Neural progenitor cell (in vitro differentiated cells): ENCODE data around the gene STEAP1B. TPM values are rescaled to one million over a fixed set of nuclear protein-coding genes. Genes with fewer than 3 reads are reported as not detected.

Experiments
- DNase-seq: peaks from one replicate; pipeline ENCODE4 v3.0.0-alpha.2; 2016; ENCODE audit warnings: low spot score
- H2AFZ ChIP-seq: fragments of 200-600 bp; sonication (generic); replicated peaks from 2 replicates; pipeline ENCODE4 v1.6.1; 2016; ENCODE audit warnings: antibody characterized with exemption
- H3F3A ChIP-seq: fragments of 200-600 bp; sonication (generic); 2 replicates; pipeline ENCODE4 v1.6.1; 2016; ENCODE audit warnings: antibody characterized with exemption, low read depth
- H3K27ac ChIP-seq: fragments of 200-600 bp; sonication (generic); 2 replicates; pipeline ENCODE4 v1.5.1; 2016; ENCODE audit warnings: mild to moderate bottlenecking
- H3K27me3 ChIP-seq: fragments of 200-600 bp; sonication (generic); 2 replicates; pipeline ENCODE4 v1.6.1; 2016; ENCODE audit warnings: mild to moderate bottlenecking, moderate library complexity
- H3K36me3 ChIP-seq: fragments of 200-600 bp; sonication (generic); 2 replicates; pipeline ENCODE4 v1.5.1; 2016
- H3K4me1 ChIP-seq: fragments of 200-600 bp; sonication (generic); 2 replicates; pipeline ENCODE4 v1.6.1; 2016; ENCODE audit warnings: mixed run types
- H3K4me2 ChIP-seq: fragments of 200-600 bp; sonication (generic); 2 replicates; pipeline ENCODE4 v1.6.1; 2016
- H3K4me3 ChIP-seq: fragments of 200-600 bp; sonication (generic); 2 replicates; pipeline ENCODE4 v1.5.1; 2016
- H3K79me2 ChIP-seq: fragments of 200-600 bp; sonication (generic); 2 replicates; pipeline ENCODE4 v1.6.1; 2016; ENCODE audit warnings: low read depth
- H3K9ac ChIP-seq: fragments of 200-600 bp; sonication (generic); 2 replicates; pipeline ENCODE4 v1.6.1; 2016
- H3K9me3 ChIP-seq: fragments of 200-600 bp; sonication (generic); 2 replicates; pipeline ENCODE4 v1.5.1; 2016; ENCODE audit warnings: low read depth
- H4K20me1 ChIP-seq: fragments of 200-600 bp; sonication (generic); 2 replicates; pipeline ENCODE4 v1.6.1; 2016; ENCODE audit warnings: low read depth
- H3K27ac Mint-ChIP-seq: 3 replicates; pipeline ENCODE4 v1.8.0; 2021; ENCODE audit warnings: mixed read lengths
- H3K27me3 Mint-ChIP-seq: 2 replicates; pipeline ENCODE4 v1.8.0; 2022; ENCODE audit warnings: low read depth, mild to moderate bottlenecking, inconsistent platforms, moderate library complexity, mixed read lengths; ENCODE audit not compliant: insufficient read depth
- H3K36me3 Mint-ChIP-seq: 3 replicates; pipeline ENCODE4 v1.8.0; 2021; ENCODE audit warnings: mixed read lengths
- H3K4me1 Mint-ChIP-seq: 3 replicates; pipeline ENCODE4 v1.8.0; 2021; ENCODE audit warnings: mixed read lengths
- H3K4me3 Mint-ChIP-seq: 3 replicates; pipeline ENCODE4 v1.8.0; 2021; ENCODE audit warnings: mild to moderate bottlenecking, moderate library complexity, mixed read lengths
- H3K9me3 Mint-ChIP-seq: 3 replicates; pipeline ENCODE4 v1.8.0; 2020; ENCODE audit warnings: mixed read lengths
- CTCF ChIP-seq: fragments of 200-600 bp; sonication (generic); IDR thresholded peaks from 2 replicates; pipeline ENCODE4 v1.5.1; 2017; ENCODE audit warnings: antibody characterized with exemption, mild to moderate bottlenecking
- EZH2 ChIP-seq: fragments of 200-600 bp; sonication (generic); IDR thresholded peaks from 2 replicates; pipeline ENCODE4 v1.6.1; 2017; ENCODE audit warnings: antibody characterized with exemption, mild to moderate bottlenecking, moderate library complexity
- EZH2phosphoT487 ChIP-seq: fragments of 200-600 bp; sonication (generic); IDR thresholded peaks from 2 replicates; pipeline ENCODE4 v1.6.1; 2017; ENCODE audit warnings: antibody characterized with exemption
- total RNA-seq: library from RNA; depleted of rRNA; stranded (reverse); fragments of >200 nt; gene quantifications from 2 replicates; pipeline ENCODE4 v1.2.3, GENCODE V29; 2015; ENCODE audit warnings: low replicate concordance

The STEAP1B gene
- total RNA-seq, 1 donor from 2014 or later = 1.6 TPM

GRCh38 chr7:22406715-22407114, 93.3 kb downstream of the STEAP1B start:
- TF ChIP-seq EZH2phosphoT487 (no peak), CTCF (no peak), EZH2 (no peak)
- Histone ChIP-seq H3K4me3 (no peak overlapping the region), H3K36me3 (no peaks in the 10 kb centered on the region), H3K27ac (no peak overlapping the region), H3K79me2 (no peaks in the 10 kb centered on the region), H3K9ac (no peak overlapping the region), H3F3A (peaks cover 4% of the 10 kb centered on the region), H4K20me1 (no peaks in the 10 kb centered on the region), H3K9me3 (no peaks in the 10 kb centered on the region), H3K4me2 (no peak overlapping the region), H2AFZ (no peak overlapping the region), H3K4me1 (peaks cover 9% of the 10 kb centered on the region), H3K27me3 (no peaks in the 10 kb centered on the region)
- Mint-ChIP-seq H3K4me1 (no peaks in the 10 kb centered on the region), H3K27ac (no peak overlapping the region), H3K4me3 (no peak overlapping the region), H3K36me3 (no peaks in the 10 kb centered on the region), H3K9me3 (no peaks in the 10 kb centered on the region), H3K27me3 (no peaks in the 10 kb centered on the region)
- no peak for DNase-seq

GRCh38 chr7:22404421-22405023, 95.5 kb downstream of the STEAP1B start:
- TF ChIP-seq EZH2 = no peak
- TF ChIP-seq CTCF = no peak
- TF ChIP-seq EZH2phosphoT487 = no peak
- no peak for DNase-seq
- no peaks in the 10 kb centered on the region for H3K27me3 ChIP-seq
- H3K36me3 Mint-ChIP-seq = no peaks in the 10 kb centered on the region
- H3K4me1 ChIP-seq = peaks cover 4% of the 10 kb centered on the region
- H3K36me3 ChIP-seq = no peaks in the 10 kb centered on the region
- H3K9me3 Mint-ChIP-seq = no peaks in the 10 kb centered on the region
- H3K27me3 Mint-ChIP-seq = no peaks in the 10 kb centered on the region
- no peaks in the 10 kb centered on the region for H3K79me2 ChIP-seq
- H3K27ac Mint-ChIP-seq = no peak overlapping the region
- no peaks in the 10 kb centered on the region for H3K9me3 ChIP-seq
- no peak overlapping the region for H3K4me3 ChIP-seq
- no peaks in the 10 kb centered on the region for H3K4me1 Mint-ChIP-seq
- no peaks in the 10 kb centered on the region for H4K20me1 ChIP-seq
- H3F3A ChIP-seq = no peaks in the 10 kb centered on the region
- H3K4me3 Mint-ChIP-seq = no peak overlapping the region
- no peak overlapping the region for H3K9ac ChIP-seq
- H3K4me2 ChIP-seq = no peak overlapping the region
- no peak overlapping the region for H3K27ac ChIP-seq
- no peak overlapping the region for H2AFZ ChIP-seq

- H3K4me3 Mint-ChIP-seq = no peak overlapping the region
- H3K27me3 Mint-ChIP-seq = no peaks in the 10 kb centered on the region
- no peak for TF ChIP-seq CTCF
- no peak overlapping the region for H3K4me2 ChIP-seq
- H3K27ac ChIP-seq = no peak overlapping the region
- peaks cover 4% of the 10 kb centered on the region for H3K4me1 ChIP-seq
- no peaks in the 10 kb centered on the region for H3K4me1 Mint-ChIP-seq
- no peaks in the 10 kb centered on the region for H3K36me3 ChIP-seq
- no peaks in the 10 kb centered on the region for H3K9me3 ChIP-seq
- H3K27ac Mint-ChIP-seq = no peak overlapping the region
- DNase-seq = no peak
- H3K9me3 Mint-ChIP-seq = no peaks in the 10 kb centered on the region
- H3K36me3 Mint-ChIP-seq = no peaks in the 10 kb centered on the region
- H3K27me3 ChIP-seq = no peaks in the 10 kb centered on the region
- no peaks in the 10 kb centered on the region for H3F3A ChIP-seq
- H4K20me1 ChIP-seq = no peaks in the 10 kb centered on the region
- no peak overlapping the region for H3K4me3 ChIP-seq
- H3K79me2 ChIP-seq = no peaks in the 10 kb centered on the region
- H3K9ac ChIP-seq = no peak overlapping the region
- peak overlapping the region; percentile 72 for H2AFZ ChIP-seq
Measured at GRCh38 chr7:22403344-22403743, 96.6 kb downstream of the STEAP1B start.
